HTR-8/SVneo (cell line): ENCODE data around the gene AMBRA1.

Source experiments
- DNase-seq: peaks from one replicate; pipeline ENCODE4 v3.0.0; 2011; ENCODE audit warnings: low spot score, mixed read lengths; ENCODE audit not compliant: insufficient read length
- FAIRE-seq: peaks from 2 replicates; lab custom pipeline; 2011; peaks lifted over from hg19 to GRCh38; lab: Jason Lieb, UNC

The AMBRA1 gene

GRCh38 chr11:46451759-46452158, 142.1 kb downstream of the AMBRA1 start:
- no peak for FAIRE-seq
- DNase-seq: no peak

- DNase-seq: no peak
- FAIRE-seq: no peak
Measured at GRCh38 chr11:46450846-46451477, 142.9 kb downstream of the AMBRA1 start.

- DNase-seq: no peak
- FAIRE-seq: no peak
Measured at GRCh38 chr11:46447544-46447943, 146.3 kb downstream of the AMBRA1 start.

GRCh38 chr11:46445920-46446771, 147.7 kb downstream of the AMBRA1 start:
- FAIRE-seq (no peak), DNase-seq (no peak)

GRCh38 chr11:46445192-46445919, 148.5 kb downstream of the AMBRA1 start:
- no peak for FAIRE-seq
- no peak for DNase-seq

GRCh38 chr11:46444305-46444704, 149.5 kb downstream of the AMBRA1 start:
- no peak for FAIRE-seq

GRCh38 chr11:46438211-46438610, 155.6 kb downstream of the AMBRA1 start:
- no peak for FAIRE-seq
- DNase-seq: no peak

More at GRCh38 chr11:46444305-46444704, 149.5 kb downstream of the AMBRA1 start:
- no peak for DNase-seq

- FAIRE-seq: no peak
- DNase-seq: no peak
Measured at GRCh38 chr11:46437122-46437689, 156.6 kb downstream of the AMBRA1 start.

GRCh38 chr11:46436113-46436512, 157.7 kb downstream of the AMBRA1 start:
- no peak for FAIRE-seq
- no peak for DNase-seq

- DNase-seq: no peak
- no peak for FAIRE-seq
Measured at GRCh38 chr11:46435679-46436078, 158.1 kb downstream of the AMBRA1 start.

- DNase-seq (no peak), FAIRE-seq (no peak)
Measured at GRCh38 chr11:46431211-46431610, 162.6 kb downstream of the AMBRA1 start.

- FAIRE-seq (no peak), DNase-seq (no peak)
Measured at GRCh38 chr11:46429717-46430116, 164.1 kb downstream of the AMBRA1 start.

- no peak for DNase-seq
- FAIRE-seq: no peak
Measured at GRCh38 chr11:46427364-46427763, 166.5 kb downstream of the AMBRA1 start.

- no peak for FAIRE-seq
Measured at GRCh38 chr11:46426233-46426991, 167.4 kb downstream of the AMBRA1 start.

GRCh38 chr11:46422588-46422987, 171.2 kb downstream of the AMBRA1 start:
- DNase-seq (no peak), FAIRE-seq (no peak)

More at GRCh38 chr11:46426233-46426991, 167.4 kb downstream of the AMBRA1 start:
- no peak for DNase-seq

GRCh38 chr11:46421257-46421880, 172.5 kb downstream of the AMBRA1 start:
- FAIRE-seq: no peak

GRCh38 chr11:46420513-46420912, 173.3 kb downstream of the AMBRA1 start:
- DNase-seq (no peak), FAIRE-seq (no peak)

More at GRCh38 chr11:46421257-46421880, 172.5 kb downstream of the AMBRA1 start:
- DNase-seq: no peak

GRCh38 chr11:46418751-46419150, 175.1 kb downstream of the AMBRA1 start:
- no peak for DNase-seq

GRCh38 chr11:46417711-46418110, 176.1 kb downstream of the AMBRA1 start:
- no peak for DNase-seq
- no peak for FAIRE-seq

More at GRCh38 chr11:46418751-46419150, 175.1 kb downstream of the AMBRA1 start:
- no peak for FAIRE-seq
